Kidney (tissue), 14 donors: Measurements from ENCODE around the gene NDEL1. TPM values are rescaled to one million over a fixed set of nuclear protein-coding genes. Genes with fewer than 3 reads are reported as not detected.

ENCODE experiments used
- DNase-seq, 5 donors: peaks; one replicate each; pipeline ENCODE4 v3.0.0-alpha.2; 2013 to 2020
- FAIRE-seq: peaks from 2 replicates; lab custom pipeline; 2012; peaks lifted over from hg19 to GRCh38; lab: Jason Lieb, UNC
- H3K27ac ChIP-seq, 2 donors: one replicate each; pipeline ENCODE4 v1.7.0; 2013; ENCODE audit warnings: low read depth in 2 of 2, low read length in 2 of 2, inconsistent platforms in 1 of 2
- H3K27me3 ChIP-seq: one replicate; pipeline ENCODE4 v1.7.1; 2013; ENCODE audit warnings: low read length, inconsistent platforms; ENCODE audit not compliant: control insufficient read depth, insufficient read depth
- H3K36me3 ChIP-seq, 3 donors: one replicate each; pipeline versions ENCODE4 v1.7.0 to v1.7.1; 2013; ENCODE audit warnings: low read length in 3 of 3, control low read depth in 1 of 3, inconsistent platforms in 1 of 3; ENCODE audit not compliant: insufficient read depth in 3 of 3, control insufficient read depth in 2 of 3
- H3K4me1 ChIP-seq, 3 donors: one replicate each; pipeline versions ENCODE4 v1.7.0 to v1.7.1; 2013; ENCODE audit warnings: low read length in 3 of 3, inconsistent platforms in 1 of 3, low read depth in 1 of 3; ENCODE audit not compliant: control insufficient read depth in 2 of 3, insufficient read depth in 2 of 3
- H3K4me3 ChIP-seq, 3 donors: one replicate each; pipeline versions ENCODE4 v1.7.0 to v1.8.1; 2013; ENCODE audit warnings: low read length in 3 of 3, control low read depth in 1 of 3, inconsistent platforms in 1 of 3
- H3K9ac ChIP-seq, 3 donors: one replicate each; pipeline versions ENCODE4 v1.7.0 to v1.7.1; 2013; ENCODE audit warnings: low read length in 3 of 3, control low read depth in 1 of 3, inconsistent platforms in 1 of 3
- H3K9me3 ChIP-seq, 3 donors: one replicate each; pipeline versions ENCODE4 v1.7.0 to v1.7.1; 2013; ENCODE audit warnings: low read length in 3 of 3, control low read depth in 1 of 3, inconsistent platforms in 1 of 3; ENCODE audit not compliant: control insufficient read depth in 2 of 3, insufficient read depth in 1 of 3
- intact Hi-C: fragments of 100-400 bp; cut with DNase I; formaldehyde crosslinking; loops from one replicate; pipeline ENCODE4 v1.11.1; 2022
- polyA plus RNA-seq: library from polyadenylated mRNA; stranded (reverse); fragments of 350-450 nt; fragmentation: Illumina TruSeq; extraction: RNeasy Lipid Tissue Mini Kit (QIAGEN cat#74804); gene quantifications from one replicate; pipeline ENCODE4 v1.2.3, GENCODE V29; 2014; ENCODE audit warnings: low read depth, low replicate concordance; ENCODE audit not compliant: insufficient read depth
- total RNA-seq: library from RNA; stranded (reverse); fragmentation: NEBNext Ultra II Directional; extraction: Animal tissue kit (Norgen Biotek cat#: 25700); gene quantifications from one replicate; pipeline ENCODE4 v1.2.1, GENCODE V29; 2021
- TF ChIP-seq, protein P1 (sequence below): IDR thresholded peaks from 3 replicates; pipeline ENCODE4 v1.5.1; 2012; ENCODE audit warnings: mild to moderate bottlenecking, moderate library complexity, borderline replicate concordance; ENCODE audit not compliant: insufficient read depth; ENCODE audit errors: extremely low read depth
- donor health status: control.
- donor health status: control.
- donor health status: control.
- donor health status: control.
- donor health status: control.
- donor health status: DM: yes; HTN: yes; CAD: no.
- donor health status: Normal renal cell carcinoma (clear cell type).

The NDEL1 gene
- total and polyA plus RNA-seq, 2 donors from 2014 or later, result 17.9 to 66.1 TPM

DNA sequence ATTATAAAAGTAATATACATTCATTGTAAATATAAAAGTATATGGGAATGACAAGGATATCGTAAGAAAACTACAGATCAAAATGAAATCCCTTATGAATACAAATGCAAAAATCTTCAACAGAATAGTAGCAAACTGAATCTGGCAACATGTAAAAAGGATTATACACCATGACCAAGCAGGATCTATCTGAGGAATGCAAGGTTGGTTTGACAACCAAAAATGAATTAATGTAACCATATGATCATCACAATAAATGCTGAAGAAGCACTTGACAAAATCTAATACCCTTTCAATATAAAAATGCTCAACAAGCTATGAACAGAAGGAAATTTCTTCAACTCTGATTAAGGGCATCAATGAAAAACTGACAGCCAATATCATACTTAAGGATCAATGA is 48.8 kb downstream of the NDEL1 start:
- H3K27me3 ChIP-seq, result no peaks in the 10 kb centered on the region
- H3K36me3 ChIP-seq, result peaks cover 17 to 57% (median 35%) of the 10 kb centered on the region in 3 donors
- H3K9ac ChIP-seq, result no peak overlapping the region
- H3K4me3 ChIP-seq, result no peak overlapping the region
- no peaks in the 10 kb centered on the region for H3K4me1 ChIP-seq
- no peak overlapping the region for H3K27ac ChIP-seq
- DNase-seq (no peak), FAIRE-seq (no peak)
- no peaks in the 10 kb centered on the region for H3K9me3 ChIP-seq
- TF ChIP-seq, protein P1, sequence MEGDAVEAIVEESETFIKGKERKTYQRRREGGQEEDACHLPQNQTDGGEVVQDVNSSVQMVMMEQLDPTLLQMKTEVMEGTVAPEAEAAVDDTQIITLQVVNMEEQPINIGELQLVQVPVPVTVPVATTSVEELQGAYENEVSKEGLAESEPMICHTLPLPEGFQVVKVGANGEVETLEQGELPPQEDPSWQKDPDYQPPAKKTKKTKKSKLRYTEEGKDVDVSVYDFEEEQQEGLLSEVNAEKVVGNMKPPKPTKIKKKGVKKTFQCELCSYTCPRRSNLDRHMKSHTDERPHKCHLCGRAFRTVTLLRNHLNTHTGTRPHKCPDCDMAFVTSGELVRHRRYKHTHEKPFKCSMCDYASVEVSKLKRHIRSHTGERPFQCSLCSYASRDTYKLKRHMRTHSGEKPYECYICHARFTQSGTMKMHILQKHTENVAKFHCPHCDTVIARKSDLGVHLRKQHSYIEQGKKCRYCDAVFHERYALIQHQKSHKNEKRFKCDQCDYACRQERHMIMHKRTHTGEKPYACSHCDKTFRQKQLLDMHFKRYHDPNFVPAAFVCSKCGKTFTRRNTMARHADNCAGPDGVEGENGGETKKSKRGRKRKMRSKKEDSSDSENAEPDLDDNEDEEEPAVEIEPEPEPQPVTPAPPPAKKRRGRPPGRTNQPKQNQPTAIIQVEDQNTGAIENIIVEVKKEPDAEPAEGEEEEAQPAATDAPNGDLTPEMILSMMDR, result no peak
- intact Hi-C loops, result no loop called here

DNA sequence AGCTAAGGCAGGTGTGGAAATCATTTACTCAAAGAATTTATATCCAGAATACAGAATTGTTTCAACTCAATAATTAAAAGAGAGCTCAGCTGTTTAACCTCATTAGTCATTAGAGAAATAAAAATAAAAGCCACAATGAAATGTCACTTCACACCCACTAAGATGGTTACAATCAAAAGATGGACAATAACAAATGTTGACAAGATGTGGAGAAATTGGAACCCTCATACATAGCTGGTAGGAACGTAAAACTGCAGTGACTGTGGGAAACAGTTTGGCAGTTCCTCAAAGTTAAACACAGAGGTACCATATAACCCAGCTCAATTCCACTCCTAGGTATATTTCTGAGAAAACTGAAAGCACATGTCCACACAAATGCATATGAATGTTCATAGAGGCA is 49.8 kb downstream of the NDEL1 start:
- no peak overlapping the region for H3K9ac ChIP-seq
- H3K4me1 ChIP-seq, result no peaks in the 10 kb centered on the region
- DNase-seq (no peak), FAIRE-seq (no peak)
- TF ChIP-seq, protein P1, result no peak
- H3K9me3 ChIP-seq, result no peaks in the 10 kb centered on the region
- H3K36me3 ChIP-seq, result peaks cover 16 to 50% (median 32%) of the 10 kb centered on the region in 3 donors
- intact Hi-C loops, result no loop called here
- no peak overlapping the region for H3K27ac ChIP-seq
- no peak overlapping the region for H3K4me3 ChIP-seq
- H3K27me3 ChIP-seq, result no peaks in the 10 kb centered on the region

DNA sequence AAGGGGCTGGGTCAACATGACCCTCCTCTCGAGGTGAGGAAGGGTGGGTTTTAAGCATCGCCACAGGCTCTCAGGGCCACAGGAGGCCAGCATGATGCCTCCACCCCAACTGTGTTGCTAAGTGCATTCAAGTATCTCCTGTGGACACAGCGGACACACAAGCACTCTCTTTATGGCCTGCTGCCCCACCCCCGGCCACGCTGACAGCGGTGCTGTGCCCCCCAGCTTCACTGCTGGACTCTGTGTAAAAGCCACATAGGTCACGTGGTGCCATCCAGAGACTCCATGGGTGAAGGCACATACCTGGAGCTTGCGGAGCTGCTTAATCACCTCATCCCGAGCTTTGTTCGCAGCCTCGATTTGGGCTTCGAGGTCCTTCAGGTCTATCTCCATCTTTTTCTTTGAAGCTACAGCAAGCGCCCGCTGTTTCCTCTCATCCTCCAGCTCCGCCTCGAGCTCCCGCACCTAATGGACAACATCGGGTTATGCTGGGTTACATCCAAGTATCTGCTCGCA is 51.5 kb downstream of the NDEL1 start:
- Histone ChIP-seq H3K27ac (no peak overlapping the region), H3K36me3 (peaks cover 14 to 50% (median 41%) of the 10 kb centered on the region in 3 donors), H3K4me3 (no peak overlapping the region), H3K4me1 (no peaks in the 10 kb centered on the region), H3K9ac (no peak overlapping the region), H3K9me3 (no peaks in the 10 kb centered on the region), H3K27me3 (no peaks in the 10 kb centered on the region)
- DNase-seq (no peak), FAIRE-seq (no peak)
- intact Hi-C loops, result no loop called here
- TF ChIP-seq, protein P1, result no peak

DNA sequence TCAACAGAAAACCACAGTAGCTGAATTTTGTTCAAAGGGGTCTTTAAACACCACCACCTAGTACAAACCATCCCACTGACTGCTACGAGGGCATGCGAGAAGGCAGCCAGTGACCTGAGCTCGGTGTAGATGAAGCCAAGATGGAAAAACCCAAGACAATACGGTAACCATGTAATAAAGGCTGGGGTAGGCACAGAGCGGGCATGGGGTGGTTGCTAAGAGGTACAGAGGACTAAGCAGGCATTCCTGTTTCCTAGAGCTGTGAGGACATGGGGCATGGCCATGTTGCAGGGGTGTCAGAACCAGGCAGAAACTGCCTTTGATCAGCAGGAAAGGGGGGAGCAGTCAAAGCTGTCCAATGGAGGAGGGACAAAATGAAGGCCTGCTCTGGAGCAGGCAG is 52.1 kb downstream of the NDEL1 start:
- DNase-seq, result no peak
- Histone ChIP-seq H3K4me3 (no peak overlapping the region), H3K27me3 (no peaks in the 10 kb centered on the region), H3K9me3 (no peaks in the 10 kb centered on the region), H3K4me1 (no peaks in the 10 kb centered on the region), H3K9ac (no peak overlapping the region), H3K36me3 (peaks cover 14 to 45% (median 38%) of the 10 kb centered on the region in 3 donors), H3K27ac (no peak overlapping the region)
- intact Hi-C loops, result no loop called here
- FAIRE-seq, result no peak
- TF ChIP-seq, protein P1, result no peak
